SIG-M5 treated with dmso at 0.1 percent for 504 hours (cell line): ENCODE measurements around the gene FCAMR.
"Not testable (repeated sequence)": the region's sequence is repeated elsewhere in the genome, so short reads cannot be mapped to it uniquely, and the experiment has no call there.

ENCODE experiments used
- DNase-seq: peaks from one replicate; lab custom pipeline; 2025; ENCODE audit not compliant: unreplicated experiment; lab: John Stamatoyannopoulos, UW

FCAMR gene

DNA sequence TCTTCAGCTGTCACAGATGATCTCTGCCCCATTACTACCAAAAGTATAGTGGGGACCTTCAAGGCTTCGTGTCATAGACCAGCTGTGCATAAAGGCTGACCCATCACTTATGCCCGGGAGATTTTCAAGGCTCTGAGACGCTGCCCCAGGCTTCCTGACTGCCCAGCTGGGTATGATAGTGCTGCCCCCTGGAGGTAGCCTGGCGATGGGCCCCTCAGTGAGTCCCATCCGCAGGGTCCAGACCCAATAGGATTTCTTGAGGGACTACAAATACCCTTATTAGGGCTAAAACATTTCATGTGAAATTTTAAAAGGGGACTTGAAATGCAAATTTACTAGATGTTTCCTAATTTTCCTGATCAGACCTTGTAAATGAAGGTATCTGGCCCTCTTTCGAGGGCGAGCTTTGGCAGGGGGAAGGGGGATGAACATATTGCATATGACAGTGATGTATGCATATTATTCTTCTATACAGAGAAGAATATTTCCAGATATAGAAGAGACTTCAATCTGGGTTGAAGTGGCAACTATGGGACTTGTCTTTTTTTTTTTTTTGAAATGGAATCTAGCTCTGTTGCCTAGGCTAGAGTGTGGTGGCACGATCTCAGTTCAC lies 36.8 kb downstream of the FCAMR start:
- peak; percentile 48 for DNase-seq

DNA sequence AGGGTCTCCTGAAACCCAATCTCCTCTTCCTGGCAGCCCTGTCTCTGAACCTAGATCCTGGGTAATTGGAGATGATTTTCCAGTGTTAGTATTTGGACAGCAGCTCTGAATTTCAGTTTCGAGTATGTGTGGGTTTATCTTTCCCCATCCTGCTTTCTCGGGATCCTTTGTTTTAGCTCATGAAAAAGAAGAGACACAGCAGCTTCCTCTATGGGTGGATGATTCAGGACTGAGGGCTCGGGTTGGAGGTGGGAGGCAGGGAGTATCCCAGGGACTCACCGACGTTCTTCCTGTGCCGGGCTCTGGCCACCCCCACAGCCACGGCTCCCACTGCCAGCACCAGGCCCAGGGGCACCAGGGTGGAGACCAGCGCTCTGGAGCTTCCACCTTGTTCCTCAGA lies 38.1 kb downstream of the FCAMR start:
- DNase-seq, result no peak

- DNase-seq, result no peak
Measured at GRCh38 chr1:206931709-206932108, 38.6 kb downstream of the FCAMR start.

DNA sequence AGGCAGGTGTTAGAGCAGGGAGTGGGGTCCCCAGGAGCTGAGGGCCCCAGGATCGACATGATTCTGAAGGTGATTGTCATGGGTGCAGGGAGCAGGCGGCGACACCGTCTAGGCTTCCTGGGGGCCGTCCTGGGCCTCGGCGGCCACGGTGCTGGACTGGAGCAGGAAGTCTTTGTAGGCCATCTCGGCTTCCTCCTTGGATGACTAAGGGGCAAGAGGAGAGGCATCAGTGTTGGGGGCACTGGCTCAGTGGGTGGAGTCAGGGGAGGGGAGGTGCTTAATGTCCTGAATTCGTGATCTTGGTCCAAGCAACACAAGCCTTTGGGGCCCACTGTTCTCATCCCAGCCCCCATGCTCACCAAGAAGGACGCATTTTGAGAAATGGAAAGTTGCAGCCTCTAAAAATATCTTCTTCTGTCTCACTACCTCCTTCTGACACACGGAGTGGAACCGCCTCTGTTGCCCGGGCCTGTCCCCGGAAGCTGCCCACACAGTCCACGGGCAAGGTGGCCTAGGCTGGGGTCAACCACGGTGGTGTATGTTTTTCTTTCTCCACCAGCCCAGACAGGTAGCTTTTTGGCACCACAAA lies 40.0 kb downstream of the FCAMR start:
- peak; percentile 65 for DNase-seq

GRCh38 chr1:206929524-206929923 lies 40.7 kb downstream of the FCAMR start:
- DNase-seq, result no peak

GRCh38 chr1:206926286-206926685 lies 44.0 kb downstream of the FCAMR start:
- DNase-seq, result no peak

- DNase-seq, result peak; percentile 86
Measured at GRCh38 chr1:206925106-206925736, 45.0 kb downstream of the FCAMR start.

- DNase-seq, result no peak
Measured at GRCh38 chr1:206924592-206925105, 45.6 kb downstream of the FCAMR start.

GRCh38 chr1:206923961-206924557 lies 46.2 kb downstream of the FCAMR start:
- not testable (repeated sequence) for DNase-seq

- DNase-seq, result peak; percentile 56
Measured at GRCh38 chr1:206923009-206923960, 47.0 kb downstream of the FCAMR start.

GRCh38 chr1:206922524-206922923 lies 47.7 kb downstream of the FCAMR start:
- DNase-seq, result no peak

- peak; percentile 96 for DNase-seq
Measured at GRCh38 chr1:206921772-206922265, 48.4 kb downstream of the FCAMR start, which contains the start of gene FCMR. Gene FCMR (minus strand): TSS chr1:206921941. CDS start chr1:206921854, 87 bp downstream.

DNA sequence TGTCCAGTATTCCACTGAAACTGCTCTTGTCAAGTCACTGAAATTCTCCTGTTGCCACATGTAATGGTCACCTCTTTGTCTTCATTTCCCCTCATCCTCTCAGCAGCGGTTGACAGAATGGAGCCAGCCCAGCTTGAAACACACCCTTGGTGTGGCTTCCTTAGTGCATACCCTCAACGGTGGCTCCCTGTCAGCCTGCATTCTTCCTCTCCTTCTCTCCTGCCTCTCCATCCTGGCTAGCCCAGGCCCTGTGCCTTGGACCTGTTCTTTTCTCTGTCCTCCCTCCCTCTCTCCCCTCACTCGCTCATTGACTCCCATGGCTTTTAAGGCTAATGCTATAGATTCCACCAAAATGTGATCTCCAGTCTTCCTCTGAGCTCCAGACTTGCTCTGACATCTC lies 52.2 kb downstream of the FCAMR start:
- no peak for DNase-seq

- DNase-seq, result no peak
Measured at GRCh38 chr1:206916000-206916709, 54.1 kb downstream of the FCAMR start.

DNA sequence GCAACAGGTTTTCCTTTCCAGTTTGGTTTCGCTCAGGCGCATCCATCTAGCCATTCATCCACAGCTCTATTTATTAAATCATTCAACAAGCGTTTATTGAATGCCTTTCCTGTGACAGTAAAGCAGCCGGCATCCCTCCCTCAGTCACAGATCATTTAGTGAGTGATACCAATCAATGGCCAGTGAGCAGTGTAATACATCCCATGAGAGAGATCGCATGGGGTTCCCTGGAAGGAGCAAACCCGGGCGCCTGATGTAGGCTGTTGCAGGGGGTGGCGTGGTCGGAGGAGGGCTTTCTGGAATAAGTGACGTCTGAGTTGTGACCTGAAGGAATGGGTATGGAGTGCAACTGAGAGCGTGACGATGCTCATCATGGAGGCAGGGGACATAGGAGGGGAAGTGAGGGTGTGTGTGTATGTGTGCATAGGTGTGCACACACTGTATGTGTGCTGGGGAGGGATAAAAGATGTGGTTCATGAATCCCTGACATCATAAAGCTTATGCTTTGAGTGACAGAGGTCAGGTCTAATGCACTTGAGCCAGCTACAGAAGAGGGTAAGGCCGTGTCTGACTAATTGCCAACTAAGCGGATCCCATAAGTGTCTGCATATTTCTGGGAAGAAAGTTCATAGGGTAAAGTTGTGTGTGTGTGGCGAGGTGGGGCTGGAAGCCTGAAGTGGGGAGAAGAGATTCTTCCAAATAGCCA lies 55.1 kb downstream of the FCAMR start:
- no peak for DNase-seq

GRCh38 chr1:206913766-206914537 lies 56.3 kb downstream of the FCAMR start:
- DNase-seq, result no peak

DNA sequence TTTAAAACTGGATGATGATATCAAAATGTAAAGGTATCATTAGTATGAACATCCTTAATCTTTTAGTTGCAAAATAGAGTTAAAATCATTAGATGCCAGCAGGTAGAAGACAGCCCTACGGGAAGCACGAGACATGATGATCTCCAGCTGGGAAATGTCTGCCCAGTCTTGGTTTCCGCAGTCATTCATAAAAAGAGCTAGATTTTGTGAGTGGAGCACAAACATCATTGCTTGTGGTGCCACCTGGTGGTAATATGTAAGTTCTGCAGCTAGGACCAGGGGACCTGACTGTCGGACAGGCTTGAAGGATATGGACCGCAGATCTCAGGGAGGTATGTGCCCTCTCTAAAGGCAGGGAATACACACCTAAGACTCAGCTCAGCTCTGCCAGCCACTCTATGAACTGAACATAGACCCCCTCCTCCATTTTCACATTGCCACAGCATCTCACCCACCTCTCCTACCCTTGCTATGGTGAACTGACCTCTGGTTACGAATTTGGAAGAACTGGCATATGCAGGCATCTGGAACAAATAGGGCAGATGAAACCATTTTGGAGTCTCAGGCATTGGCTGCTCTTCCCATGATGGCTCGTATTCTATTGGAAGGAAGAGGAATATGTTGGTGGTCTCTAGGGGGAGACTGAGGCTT lies 57.7 kb downstream of the FCAMR start:
- peak; percentile 90 for DNase-seq

GRCh38 chr1:206911064-206911663 lies 59.1 kb downstream of the FCAMR start:
- DNase-seq, result peak; percentile 78
